Fibroblast of villous mesenchyme (primary cell): ENCODE measurements around the gene INTS3. TPM values are rescaled to one million over a fixed set of nuclear protein-coding genes. Genes with fewer than 3 reads are reported as not detected.

Experiments
- DNase-seq: peaks from one replicate; pipeline ENCODE4 v3.0.0-alpha.2; 2010; ENCODE audit warnings: low read depth
- H3K4me3 ChIP-seq: 2 replicates; pipeline ENCODE4 v1.5.1; 2011; ENCODE audit warnings: low read depth, mild to moderate bottlenecking, low read length
- total RNA-seq: library from RNA; depleted of rRNA; stranded (reverse); fragments of >200 nt; gene quantifications from 2 replicates; pipeline ENCODE4 v1.2.3, GENCODE V29; 2012
- TF ChIP-seq, protein P1 (sequence below): IDR thresholded peaks from 2 replicates; pipeline ENCODE4 v1.5.1; 2012; ENCODE audit warnings: low read depth, mild to moderate bottlenecking, low read length; ENCODE audit not compliant: insufficient read depth

The INTS3 gene
- total RNA-seq, 1 donor, result 51.4 TPM

DNA sequence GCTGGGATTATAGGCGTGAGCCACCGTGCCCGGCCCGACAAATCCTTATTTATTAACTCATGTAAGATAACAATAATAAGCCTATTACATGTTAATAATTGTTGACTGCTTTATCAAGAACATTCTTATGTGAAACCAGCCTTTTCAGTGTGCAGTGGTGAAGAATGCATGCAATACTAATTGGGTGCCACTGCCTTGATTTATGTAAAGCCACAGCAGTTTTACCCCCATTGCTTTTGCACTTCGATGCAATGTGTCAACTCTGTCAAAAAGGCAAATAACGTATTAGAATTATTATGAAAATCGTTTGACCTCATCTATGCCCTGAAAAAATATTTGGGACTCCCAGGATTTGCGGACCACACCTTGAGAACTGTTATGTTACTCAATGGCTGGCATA lies 31.1 kb upstream of the INTS3 start:
- no peak for DNase-seq
- TF ChIP-seq, protein P1, sequence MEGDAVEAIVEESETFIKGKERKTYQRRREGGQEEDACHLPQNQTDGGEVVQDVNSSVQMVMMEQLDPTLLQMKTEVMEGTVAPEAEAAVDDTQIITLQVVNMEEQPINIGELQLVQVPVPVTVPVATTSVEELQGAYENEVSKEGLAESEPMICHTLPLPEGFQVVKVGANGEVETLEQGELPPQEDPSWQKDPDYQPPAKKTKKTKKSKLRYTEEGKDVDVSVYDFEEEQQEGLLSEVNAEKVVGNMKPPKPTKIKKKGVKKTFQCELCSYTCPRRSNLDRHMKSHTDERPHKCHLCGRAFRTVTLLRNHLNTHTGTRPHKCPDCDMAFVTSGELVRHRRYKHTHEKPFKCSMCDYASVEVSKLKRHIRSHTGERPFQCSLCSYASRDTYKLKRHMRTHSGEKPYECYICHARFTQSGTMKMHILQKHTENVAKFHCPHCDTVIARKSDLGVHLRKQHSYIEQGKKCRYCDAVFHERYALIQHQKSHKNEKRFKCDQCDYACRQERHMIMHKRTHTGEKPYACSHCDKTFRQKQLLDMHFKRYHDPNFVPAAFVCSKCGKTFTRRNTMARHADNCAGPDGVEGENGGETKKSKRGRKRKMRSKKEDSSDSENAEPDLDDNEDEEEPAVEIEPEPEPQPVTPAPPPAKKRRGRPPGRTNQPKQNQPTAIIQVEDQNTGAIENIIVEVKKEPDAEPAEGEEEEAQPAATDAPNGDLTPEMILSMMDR, result no peak
- no peak overlapping the region for H3K4me3 ChIP-seq

DNA sequence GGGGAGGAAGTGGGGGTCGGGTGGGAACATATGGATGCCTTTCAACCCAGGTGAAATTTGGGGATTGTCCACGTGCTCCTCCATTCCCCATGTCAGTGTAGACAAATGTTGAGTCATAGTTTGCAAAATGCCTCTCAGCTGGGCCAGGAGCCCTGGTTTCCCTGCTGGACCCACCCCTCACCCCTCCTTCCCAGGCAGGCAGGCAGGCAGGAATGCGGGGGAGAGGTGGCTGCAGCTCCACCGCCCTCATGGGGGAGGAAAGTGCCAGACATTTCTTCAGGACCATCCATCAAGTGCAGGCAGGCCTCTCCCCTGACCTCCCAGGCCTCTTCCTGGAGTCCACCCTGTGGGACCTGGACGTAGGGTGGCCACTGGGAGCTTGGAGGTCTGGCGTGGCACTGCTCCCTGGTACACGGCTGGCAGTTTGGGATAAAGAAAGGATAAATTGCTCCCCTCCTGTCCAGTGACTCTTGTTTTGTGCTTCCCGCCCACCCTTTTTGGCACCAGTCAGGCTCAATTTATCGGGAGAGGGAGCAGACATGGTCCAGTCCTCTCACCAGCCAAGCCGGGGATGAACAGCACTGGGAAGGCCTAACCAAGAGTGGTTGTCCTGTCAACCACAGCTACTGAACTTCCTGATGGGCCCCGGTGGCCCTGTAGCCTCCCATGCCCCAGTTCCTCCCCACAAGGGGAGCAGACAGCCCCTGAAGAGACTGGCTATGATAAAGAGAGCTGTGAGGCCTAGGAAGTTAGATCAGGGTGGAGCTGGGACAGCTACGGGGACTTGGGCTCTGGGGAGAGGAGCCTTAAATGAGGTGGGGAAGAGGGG lies 30.4 kb upstream of the INTS3 start:
- peak; percentile 86 for DNase-seq
- TF ChIP-seq, protein P1, result no peak
- no peak overlapping the region for H3K4me3 ChIP-seq

DNA sequence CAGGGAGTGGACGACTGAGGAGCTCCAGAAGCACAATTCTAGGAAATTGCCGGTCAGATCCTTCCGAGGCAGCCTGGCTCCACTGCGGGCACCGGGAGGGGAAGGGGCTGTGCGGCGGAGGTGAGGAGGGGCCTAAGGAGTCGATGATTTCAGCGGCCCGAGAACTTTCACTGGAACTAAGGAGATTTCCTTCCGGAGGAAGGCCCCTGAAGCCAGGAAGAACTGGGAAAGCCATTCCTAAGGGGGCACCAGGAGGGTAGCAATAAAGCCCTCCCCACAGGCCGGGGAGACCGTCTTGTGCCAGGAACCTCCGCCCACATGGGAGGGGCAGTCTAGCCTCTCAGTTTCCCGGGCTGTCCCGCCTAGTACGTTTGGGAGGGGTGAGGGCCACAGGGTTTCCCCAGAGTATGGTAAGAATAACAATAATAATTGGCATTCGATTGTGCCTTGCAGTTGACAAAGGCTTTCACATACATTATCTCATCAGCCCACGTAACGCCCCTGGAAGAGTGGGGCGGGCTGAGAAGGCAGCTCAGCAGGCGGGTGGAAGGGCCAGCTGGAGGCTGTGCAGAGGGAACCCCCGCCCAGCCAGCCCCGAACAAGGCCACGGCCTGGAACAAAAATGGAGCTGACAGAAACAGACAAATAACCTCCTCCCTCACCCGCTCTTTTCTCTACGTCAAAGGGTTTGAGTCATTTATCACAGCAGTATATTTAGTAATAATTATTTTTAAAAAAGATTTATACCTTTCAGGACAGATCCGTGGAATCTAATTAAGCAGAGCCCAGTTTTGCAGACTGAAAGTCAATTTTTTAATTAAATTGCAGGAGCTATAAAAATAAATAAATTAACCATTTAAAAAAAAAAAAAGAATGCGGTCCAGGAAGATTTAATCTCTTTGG lies 29.6 kb upstream of the INTS3 start:
- H3K4me3 ChIP-seq, result no peak overlapping the region
- TF ChIP-seq, protein P1, result no peak
- peak; percentile 76 for DNase-seq

DNA sequence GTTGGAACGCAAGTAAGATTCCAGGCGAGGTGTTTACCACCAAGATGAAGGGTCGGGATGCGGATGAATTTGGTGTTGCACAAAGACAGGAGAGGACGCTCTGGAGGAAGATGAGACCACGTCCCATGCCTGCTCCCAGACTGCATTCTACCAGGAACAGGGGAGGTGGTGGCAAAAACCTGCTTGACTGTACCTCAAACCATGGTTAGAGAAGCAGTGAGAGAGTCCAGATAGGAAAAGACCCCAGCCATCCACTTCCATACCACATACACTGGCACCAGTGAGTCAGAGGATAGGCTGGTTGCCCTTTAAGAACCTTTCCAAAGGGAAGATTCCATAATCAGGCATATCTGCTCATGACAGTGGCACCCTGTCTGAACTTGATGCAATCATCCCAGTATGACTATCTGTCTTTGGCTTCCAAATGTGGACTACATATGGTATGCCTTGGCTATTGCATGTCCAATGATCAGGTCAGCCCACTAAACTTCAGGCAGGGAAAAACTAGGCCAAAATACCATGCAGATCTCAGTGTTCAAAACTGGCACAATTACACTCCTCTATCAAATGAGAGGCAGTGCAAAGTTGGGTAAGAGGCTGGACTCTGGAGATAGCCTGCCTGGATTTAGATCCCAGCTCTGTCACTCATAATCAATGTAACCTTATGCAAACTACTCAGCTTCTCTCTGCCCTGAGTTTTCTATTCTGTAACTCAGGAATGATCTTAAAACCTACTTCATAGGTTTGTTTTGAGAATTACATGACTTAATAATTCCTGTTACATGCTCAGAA lies 28.7 kb upstream of the INTS3 start:
- TF ChIP-seq, protein P1, result no peak
- H3K4me3 ChIP-seq, result no peak overlapping the region
- peak; percentile 61 for DNase-seq

DNA sequence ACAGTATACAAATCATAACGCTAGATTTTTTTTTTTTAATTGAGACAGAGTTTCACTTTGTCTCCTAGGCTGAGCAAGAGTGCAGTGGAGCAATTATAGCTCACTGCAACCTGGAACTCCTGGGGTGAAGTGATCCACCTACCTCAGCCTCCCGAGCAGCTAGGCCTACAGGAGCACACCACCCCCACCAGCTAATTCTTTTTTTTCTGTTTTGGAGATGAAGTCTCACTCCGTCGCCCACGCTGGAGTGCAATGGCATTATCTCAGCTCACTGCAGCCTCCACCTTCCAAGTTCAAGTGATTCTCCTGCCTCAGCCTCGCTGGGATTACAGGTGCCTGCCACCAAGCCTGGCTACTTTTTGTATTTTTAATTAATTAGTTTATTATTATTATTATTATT lies 28.1 kb upstream of the INTS3 start:
- no peak overlapping the region for H3K4me3 ChIP-seq
- DNase-seq, result no peak
- TF ChIP-seq, protein P1, result no peak

DNA sequence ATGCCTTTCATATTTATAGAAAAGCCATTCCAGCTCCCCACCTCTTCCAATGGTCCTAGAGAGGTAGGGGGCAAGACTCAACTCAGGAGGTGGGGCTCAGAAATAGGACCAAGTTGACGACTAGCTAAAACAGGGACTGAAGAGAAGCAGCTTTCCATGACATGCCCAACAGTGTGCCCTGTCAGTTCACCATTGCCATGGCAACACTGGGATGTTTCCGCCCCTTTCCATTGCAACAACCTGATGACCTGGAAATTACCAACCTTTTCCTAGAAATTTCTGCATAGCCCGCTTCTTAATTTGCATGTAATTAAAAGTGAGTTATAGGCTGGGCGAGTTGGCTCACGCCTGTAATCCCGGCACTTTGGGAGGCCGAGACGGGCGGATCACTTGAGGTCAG lies 22.4 kb upstream of the INTS3 start:
- TF ChIP-seq, protein P1, result no peak
- H3K4me3 ChIP-seq, result no peak overlapping the region
- no peak for DNase-seq
